Measurements from ENCODE around the gene TNRC6A.
A peak's percentile ranks its signal among the peaks of the same experiment; 100 is the strongest.

TNRC6A gene

DNA sequence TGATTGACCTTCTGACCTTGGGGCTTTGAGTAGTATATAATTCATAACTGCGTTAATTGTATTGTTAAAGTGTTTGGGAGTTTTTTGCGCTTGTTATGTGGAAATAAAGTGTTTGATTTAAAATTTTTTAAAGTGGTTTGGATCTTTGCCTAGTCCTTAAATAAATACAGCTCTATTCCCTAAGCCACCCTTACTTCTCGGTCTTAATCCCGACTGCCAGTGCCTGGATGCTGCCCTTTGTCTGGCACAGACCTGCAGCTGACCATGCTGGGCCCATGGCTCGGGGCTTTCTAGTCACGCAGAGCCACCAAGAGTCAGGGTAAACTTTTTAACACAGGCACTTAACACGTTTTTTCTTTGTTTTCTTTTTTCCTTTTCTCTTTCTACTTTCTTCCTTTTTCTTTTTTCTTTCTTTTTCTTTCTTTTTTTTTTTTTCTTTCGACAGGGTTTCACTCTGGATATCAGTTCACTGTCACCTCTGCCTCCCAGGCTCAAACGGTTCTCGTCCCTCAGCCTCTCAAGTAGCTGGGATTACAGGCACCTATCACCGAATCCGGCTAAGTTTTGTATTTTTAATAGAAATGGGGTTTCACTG lies 96.7 kb downstream of the TNRC6A start:
- Histone ChIP-seq H3K4me1 (ENCODE audit: control insufficient read depth, insufficient read depth, low read length, poor library complexity, severe bottlenecking) (no peaks in the 10 kb centered on the region), H3K4me3 (ENCODE audit: extremely low read depth, insufficient read depth, low read length, poor library complexity, severe bottlenecking) (no peak overlapping the region), H3K36me3 (ENCODE audit: control insufficient read depth, insufficient read depth, low read length) (peaks cover 71% of the 10 kb centered on the region), H3K27ac (ENCODE audit: low read depth, low read length, severe bottlenecking) (no peak overlapping the region), H3K9me3 (ENCODE audit: control insufficient read depth, low read length) (no peaks in the 10 kb centered on the region)
- WGBS, 2 experiments (ENCODE audit: insufficient coverage in 2 of 2) = 96 to 97% methylated on average over 9 to 10 of the region's 12 CpGs

GRCh38 chr16:24826817-24827566 lies 97.5 kb downstream of the TNRC6A start:
- Histone ChIP-seq H3K4me3 (ENCODE audit: extremely low read depth, insufficient read depth, low read length, poor library complexity, severe bottlenecking) (no peak overlapping the region), H3K36me3 (ENCODE audit: control insufficient read depth, insufficient read depth, low read length) (peaks cover 63% of the 10 kb centered on the region), H3K27ac (ENCODE audit: low read depth, low read length, severe bottlenecking) (no peak overlapping the region), H3K9me3 (ENCODE audit: control insufficient read depth, low read length) (no peaks in the 10 kb centered on the region), H3K4me1 (ENCODE audit: control insufficient read depth, insufficient read depth, low read length, poor library complexity, severe bottlenecking) (no peaks in the 10 kb centered on the region)
- 93 to 99% methylated on average over 9 of the region's 9 CpGs for WGBS, 2 experiments (ENCODE audit: insufficient coverage in 2 of 2)

GRCh38 chr16:24829153-24829552 lies 99.7 kb downstream of the TNRC6A start:
- WGBS, 2 experiments (ENCODE audit: insufficient coverage in 2 of 2) = 80 to 83% methylated on average over 1 of the region's 5 CpGs
- no peak overlapping the region for H3K4me3 ChIP-seq (ENCODE audit: extremely low read depth, insufficient read depth, low read length, poor library complexity, severe bottlenecking)
- peaks cover 41% of the 10 kb centered on the region for H3K36me3 ChIP-seq (ENCODE audit: control insufficient read depth, insufficient read depth, low read length)
- H3K4me1 ChIP-seq (ENCODE audit: control insufficient read depth, insufficient read depth, low read length, poor library complexity, severe bottlenecking) = no peaks in the 10 kb centered on the region
- H3K9me3 ChIP-seq (ENCODE audit: control insufficient read depth, low read length) = no peaks in the 10 kb centered on the region
- no peak overlapping the region for H3K27ac ChIP-seq (ENCODE audit: low read depth, low read length, severe bottlenecking)

DNA sequence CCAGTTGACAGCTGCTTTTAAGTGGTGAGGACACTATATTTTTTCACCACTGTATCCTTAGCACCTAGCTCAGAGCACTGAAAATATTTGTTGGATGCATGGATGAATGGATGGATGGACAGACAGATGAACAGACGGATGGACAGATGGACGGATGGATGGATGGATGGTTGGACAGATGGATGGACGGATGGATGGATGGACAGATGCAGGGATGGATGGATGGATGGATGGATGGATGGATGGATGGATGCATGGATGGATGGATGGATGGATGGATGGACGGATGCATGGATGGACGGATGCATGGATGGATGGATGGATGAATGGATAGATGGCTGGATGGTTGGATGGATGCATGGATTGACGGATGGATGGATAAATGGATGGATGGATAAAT lies 103.9 kb downstream of the TNRC6A start:
- H3K9me3 ChIP-seq (ENCODE audit: control insufficient read depth, low read length) = no peaks in the 10 kb centered on the region
- WGBS, 2 experiments (ENCODE audit: insufficient coverage in 2 of 2) = 85 to 88% methylated on average over 6 of the region's 6 CpGs
- H3K27ac ChIP-seq (ENCODE audit: low read depth, low read length, severe bottlenecking) = no peak overlapping the region
- H3K4me3 ChIP-seq (ENCODE audit: extremely low read depth, insufficient read depth, low read length, poor library complexity, severe bottlenecking) = no peak overlapping the region
- H3K4me1 ChIP-seq (ENCODE audit: control insufficient read depth, insufficient read depth, low read length, poor library complexity, severe bottlenecking) = no peaks in the 10 kb centered on the region
- H3K36me3 ChIP-seq (ENCODE audit: control insufficient read depth, insufficient read depth, low read length) = peaks cover 8% of the 10 kb centered on the region

DNA sequence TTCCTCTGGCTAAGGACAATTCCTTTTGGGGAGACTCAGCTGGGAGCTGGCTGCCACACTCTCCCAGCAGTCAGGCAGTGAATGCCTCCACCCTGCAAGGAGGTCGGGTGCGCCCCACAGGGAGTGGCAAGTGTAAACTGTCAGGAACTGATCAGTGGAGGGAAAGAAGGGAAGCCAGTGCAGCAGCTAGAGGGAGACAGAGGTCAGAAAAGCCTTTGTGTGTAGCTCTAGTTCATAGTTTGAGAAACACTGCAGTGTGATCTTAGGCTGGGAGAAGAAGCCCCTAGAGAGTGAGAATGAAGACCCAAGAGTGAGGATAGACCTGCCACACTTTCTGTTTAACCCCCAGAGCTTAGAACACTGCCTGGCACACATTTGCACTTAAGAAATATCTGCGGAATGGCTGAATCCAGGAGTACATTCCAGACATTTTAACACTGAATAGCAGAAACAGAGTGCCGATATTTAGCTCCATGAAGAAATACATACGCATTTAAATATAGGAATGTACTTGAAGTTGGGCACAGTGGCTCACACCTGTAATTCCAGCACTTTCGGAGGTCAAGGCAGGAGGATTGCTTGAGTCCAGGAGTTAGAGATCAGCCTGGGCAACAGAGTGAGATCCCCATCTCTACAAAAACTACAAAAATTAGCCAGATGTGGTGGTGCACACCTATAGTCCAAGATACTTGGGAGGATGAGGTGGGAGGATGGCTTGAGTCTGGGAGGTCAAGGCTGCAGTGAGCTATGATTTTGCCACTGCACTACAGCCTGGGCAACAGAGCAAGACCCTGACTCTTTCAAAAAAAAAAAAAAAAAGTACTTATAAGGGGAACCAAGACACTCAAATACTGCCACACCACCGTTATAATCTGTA lies 105.2 kb downstream of the TNRC6A start:
- 72 to 76% methylated on average over 5 to 6 of the region's 7 CpGs for WGBS, 2 experiments (ENCODE audit: insufficient coverage in 2 of 2)
- Histone ChIP-seq H3K36me3 (ENCODE audit: control insufficient read depth, insufficient read depth, low read length) (no peaks in the 10 kb centered on the region), H3K27ac (ENCODE audit: low read depth, low read length, severe bottlenecking) (no peak overlapping the region), H3K4me3 (ENCODE audit: extremely low read depth, insufficient read depth, low read length, poor library complexity, severe bottlenecking) (no peak overlapping the region), H3K9me3 (ENCODE audit: control insufficient read depth, low read length) (no peaks in the 10 kb centered on the region), H3K4me1 (ENCODE audit: control insufficient read depth, insufficient read depth, low read length, poor library complexity, severe bottlenecking) (no peaks in the 10 kb centered on the region)

DNA sequence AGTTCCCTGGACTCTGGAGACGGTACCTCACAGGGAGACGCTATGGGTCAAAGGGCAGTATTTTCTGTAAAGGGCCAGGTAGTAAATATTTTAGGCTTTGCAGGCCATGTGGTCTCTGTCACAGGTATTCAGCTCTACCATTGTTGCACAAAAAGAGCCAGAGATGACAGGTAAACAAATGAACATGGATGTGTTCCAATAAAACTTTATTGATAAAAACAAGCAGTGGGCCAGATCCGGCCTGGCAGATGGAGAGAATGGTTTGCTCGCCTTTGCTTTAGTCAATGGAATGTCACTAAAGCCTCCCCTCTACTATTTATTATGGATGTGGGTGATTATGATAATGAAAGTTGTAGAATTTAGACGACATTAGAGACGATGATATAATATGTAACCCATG lies 107.4 kb downstream of the TNRC6A start:
- no peak overlapping the region for H3K4me3 ChIP-seq (ENCODE audit: extremely low read depth, insufficient read depth, low read length, poor library complexity, severe bottlenecking)
- 88% methylated on average over 4 of the region's 6 CpGs; no CpG with 5 or more reads in 1 of the 2 experiments for WGBS, 2 experiments (ENCODE audit: insufficient coverage in 2 of 2)
- H3K27ac ChIP-seq (ENCODE audit: low read depth, low read length, severe bottlenecking) = no peak overlapping the region
- no peaks in the 10 kb centered on the region for H3K4me1 ChIP-seq (ENCODE audit: control insufficient read depth, insufficient read depth, low read length, poor library complexity, severe bottlenecking)
- H3K36me3 ChIP-seq (ENCODE audit: control insufficient read depth, insufficient read depth, low read length) = no peaks in the 10 kb centered on the region
- no peaks in the 10 kb centered on the region for H3K9me3 ChIP-seq (ENCODE audit: control insufficient read depth, low read length)

DNA sequence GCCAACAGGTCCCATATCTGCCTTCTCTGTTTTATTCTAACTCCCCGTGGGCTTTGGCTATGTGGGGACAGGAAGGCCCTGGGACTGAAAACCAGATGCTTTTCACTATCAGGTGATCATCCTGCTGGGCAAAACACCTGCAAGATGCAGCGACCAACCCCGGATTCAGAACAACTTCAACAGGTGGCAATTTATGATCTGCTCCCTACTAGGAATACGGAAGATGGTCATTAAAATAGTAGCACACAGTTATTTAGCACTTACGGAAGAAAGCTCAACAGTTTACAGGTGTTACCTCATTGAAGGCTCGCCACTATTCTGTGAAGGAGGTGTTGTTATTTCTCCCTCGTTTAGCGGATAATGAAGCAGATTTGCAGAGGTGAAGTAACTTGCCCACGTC lies 108.5 kb downstream of the TNRC6A start:
- Histone ChIP-seq H3K27ac (ENCODE audit: low read depth, low read length, severe bottlenecking) (no peak overlapping the region), H3K4me3 (ENCODE audit: extremely low read depth, insufficient read depth, low read length, poor library complexity, severe bottlenecking) (no peak overlapping the region), H3K4me1 (ENCODE audit: control insufficient read depth, insufficient read depth, low read length, poor library complexity, severe bottlenecking) (no peaks in the 10 kb centered on the region), H3K36me3 (ENCODE audit: control insufficient read depth, insufficient read depth, low read length) (no peaks in the 10 kb centered on the region), H3K9me3 (ENCODE audit: control insufficient read depth, low read length) (no peaks in the 10 kb centered on the region)
- 92 to 95% methylated on average over 7 of the region's 9 CpGs for WGBS, 2 experiments (ENCODE audit: insufficient coverage in 2 of 2)

DNA sequence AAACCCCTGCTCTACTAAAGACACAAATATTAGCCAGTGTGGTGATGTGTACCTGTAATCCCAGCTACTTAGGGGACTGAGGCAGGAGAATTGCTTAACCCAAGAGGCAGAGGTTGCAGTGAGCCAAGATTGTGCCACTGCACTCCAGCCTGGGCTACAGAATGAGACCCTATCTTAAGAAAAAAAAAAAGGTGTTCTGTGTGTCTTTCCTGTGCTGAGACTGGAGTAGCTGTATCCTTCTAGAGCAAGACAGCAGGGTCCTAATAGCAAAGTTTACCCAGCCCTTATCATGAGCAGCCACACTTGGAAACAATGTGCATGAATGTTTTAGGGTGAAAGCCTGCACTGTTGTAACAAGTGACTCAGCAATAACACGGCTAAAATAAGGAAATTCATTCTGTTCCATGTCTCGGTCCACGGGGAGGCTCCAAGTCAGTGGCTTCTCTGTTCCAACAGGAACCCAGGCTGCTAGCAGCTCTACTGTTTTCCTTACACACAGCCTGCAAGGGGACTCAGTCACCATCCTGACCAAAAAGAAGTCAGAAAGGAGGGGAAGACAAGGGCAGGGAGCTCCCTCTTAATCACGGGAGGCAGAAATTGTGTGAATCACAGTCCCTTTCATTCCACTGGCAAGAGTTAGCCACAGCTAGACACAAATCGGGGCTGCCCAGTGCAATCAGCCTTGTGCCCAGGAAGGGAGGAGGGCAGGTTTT lies 109.3 kb downstream of the TNRC6A start:
- Histone ChIP-seq H3K27ac (ENCODE audit: low read depth, low read length, severe bottlenecking) (peak overlapping the region; percentile 59), H3K4me1 (ENCODE audit: control insufficient read depth, insufficient read depth, low read length, poor library complexity, severe bottlenecking) (no peaks in the 10 kb centered on the region), H3K9me3 (ENCODE audit: control insufficient read depth, low read length) (no peaks in the 10 kb centered on the region), H3K4me3 (ENCODE audit: extremely low read depth, insufficient read depth, low read length, poor library complexity, severe bottlenecking) (no peak overlapping the region), H3K36me3 (ENCODE audit: control insufficient read depth, insufficient read depth, low read length) (no peaks in the 10 kb centered on the region)
- 84 to 85% methylated on average over 4 to 5 of the region's 5 CpGs for WGBS, 2 experiments (ENCODE audit: insufficient coverage in 2 of 2)

DNA sequence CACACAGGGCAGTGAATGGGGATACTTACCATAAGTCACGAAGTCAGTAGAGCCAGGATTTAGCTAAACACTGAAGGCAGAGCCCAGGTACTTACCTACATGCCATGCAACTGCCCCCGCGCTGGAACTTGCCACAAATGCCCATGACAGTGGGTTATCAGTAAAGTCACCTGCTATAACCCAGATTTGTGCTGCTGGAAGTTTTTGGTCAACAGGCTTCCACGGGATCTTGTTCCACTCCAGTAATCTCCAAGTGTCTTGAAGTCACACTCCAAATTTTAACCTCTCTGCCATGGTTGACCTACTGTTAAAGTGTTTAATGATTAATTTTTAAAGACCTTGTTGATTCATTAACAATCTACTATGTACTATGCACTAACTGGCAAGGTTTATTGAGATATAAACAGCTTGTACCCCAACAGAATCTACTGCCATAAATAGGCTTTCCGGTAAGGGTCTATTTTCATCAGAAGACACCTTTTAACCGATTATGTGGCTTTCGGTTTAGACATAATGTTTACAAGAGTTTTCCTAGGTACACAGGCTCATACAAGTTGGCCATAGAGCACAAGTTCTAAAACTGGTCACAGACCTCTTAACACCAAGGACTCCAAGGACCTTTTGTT lies 110.0 kb downstream of the TNRC6A start:
- Histone ChIP-seq H3K27ac (ENCODE audit: low read depth, low read length, severe bottlenecking) (peak overlapping the region; percentile 59), H3K4me3 (ENCODE audit: extremely low read depth, insufficient read depth, low read length, poor library complexity, severe bottlenecking) (no peak overlapping the region), H3K4me1 (ENCODE audit: control insufficient read depth, insufficient read depth, low read length, poor library complexity, severe bottlenecking) (no peaks in the 10 kb centered on the region), H3K36me3 (ENCODE audit: control insufficient read depth, insufficient read depth, low read length) (no peaks in the 10 kb centered on the region), H3K9me3 (ENCODE audit: control insufficient read depth, low read length) (no peaks in the 10 kb centered on the region)
- WGBS, 2 experiments (ENCODE audit: insufficient coverage in 2 of 2) = 87 to 92% methylated on average over 5 to 6 of the region's 7 CpGs

GRCh38 chr16:24841291-24841690 lies 111.8 kb downstream of the TNRC6A start:
- H3K27ac ChIP-seq (ENCODE audit: low read depth, low read length, severe bottlenecking) = no peak overlapping the region

More at GRCh38 chr16:24841291-24841690, 111.8 kb downstream of the TNRC6A start:
- H3K4me1 ChIP-seq (ENCODE audit: control insufficient read depth, insufficient read depth, low read length, poor library complexity, severe bottlenecking) = no peaks in the 10 kb centered on the region
- no peak overlapping the region for H3K4me3 ChIP-seq (ENCODE audit: extremely low read depth, insufficient read depth, low read length, poor library complexity, severe bottlenecking)
- H3K36me3 ChIP-seq (ENCODE audit: control insufficient read depth, insufficient read depth, low read length) = no peaks in the 10 kb centered on the region
- no peaks in the 10 kb centered on the region for H3K9me3 ChIP-seq (ENCODE audit: control insufficient read depth, low read length)

Measured in mesodermal cell (in vitro differentiated cells).